ENCODE data around the gene WNK2.
A peak's percentile ranks its signal among the peaks of the same experiment; 100 is the strongest.

Gene WNK2

DNA sequence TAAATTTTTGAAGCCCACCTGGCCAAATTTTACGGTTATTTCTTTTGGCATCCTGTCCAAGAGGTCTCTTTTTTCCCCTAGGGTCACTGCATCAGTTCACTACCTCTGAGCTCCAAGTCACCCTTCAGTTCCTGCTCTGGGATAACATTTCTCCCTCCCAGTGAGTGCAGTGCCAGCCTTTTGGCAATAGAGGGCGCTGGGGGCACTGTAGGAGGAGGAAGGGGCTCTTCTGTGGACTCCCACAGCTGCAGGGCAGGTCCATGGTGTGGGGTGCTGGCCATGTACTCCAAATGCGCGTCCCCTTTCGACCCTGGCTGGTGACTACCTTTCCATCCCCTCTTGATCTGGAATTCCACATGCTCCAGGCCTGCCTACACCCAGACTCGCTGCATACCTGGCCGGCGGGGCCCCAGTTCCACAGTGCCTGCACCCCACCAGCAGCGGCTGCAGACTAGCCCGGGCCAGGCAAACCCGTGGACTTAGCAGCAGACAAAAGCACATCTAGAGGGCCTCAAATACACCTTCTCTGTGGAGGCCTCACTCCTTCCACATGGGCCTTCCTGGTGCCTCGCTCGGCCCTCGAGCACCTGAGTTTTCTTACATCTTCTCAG is 29.5 kb upstream of the WNK2 start:
- no peak for DNase-seq (ENCODE audit: low read depth)
- TF ChIP-seq, protein P1, sequence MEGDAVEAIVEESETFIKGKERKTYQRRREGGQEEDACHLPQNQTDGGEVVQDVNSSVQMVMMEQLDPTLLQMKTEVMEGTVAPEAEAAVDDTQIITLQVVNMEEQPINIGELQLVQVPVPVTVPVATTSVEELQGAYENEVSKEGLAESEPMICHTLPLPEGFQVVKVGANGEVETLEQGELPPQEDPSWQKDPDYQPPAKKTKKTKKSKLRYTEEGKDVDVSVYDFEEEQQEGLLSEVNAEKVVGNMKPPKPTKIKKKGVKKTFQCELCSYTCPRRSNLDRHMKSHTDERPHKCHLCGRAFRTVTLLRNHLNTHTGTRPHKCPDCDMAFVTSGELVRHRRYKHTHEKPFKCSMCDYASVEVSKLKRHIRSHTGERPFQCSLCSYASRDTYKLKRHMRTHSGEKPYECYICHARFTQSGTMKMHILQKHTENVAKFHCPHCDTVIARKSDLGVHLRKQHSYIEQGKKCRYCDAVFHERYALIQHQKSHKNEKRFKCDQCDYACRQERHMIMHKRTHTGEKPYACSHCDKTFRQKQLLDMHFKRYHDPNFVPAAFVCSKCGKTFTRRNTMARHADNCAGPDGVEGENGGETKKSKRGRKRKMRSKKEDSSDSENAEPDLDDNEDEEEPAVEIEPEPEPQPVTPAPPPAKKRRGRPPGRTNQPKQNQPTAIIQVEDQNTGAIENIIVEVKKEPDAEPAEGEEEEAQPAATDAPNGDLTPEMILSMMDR (IDR thresholded peaks at IDR 0.05; ENCODE audit: control insufficient read depth, insufficient read depth, low read depth, low read length, missing control alignments) = peak; percentile 53

DNA sequence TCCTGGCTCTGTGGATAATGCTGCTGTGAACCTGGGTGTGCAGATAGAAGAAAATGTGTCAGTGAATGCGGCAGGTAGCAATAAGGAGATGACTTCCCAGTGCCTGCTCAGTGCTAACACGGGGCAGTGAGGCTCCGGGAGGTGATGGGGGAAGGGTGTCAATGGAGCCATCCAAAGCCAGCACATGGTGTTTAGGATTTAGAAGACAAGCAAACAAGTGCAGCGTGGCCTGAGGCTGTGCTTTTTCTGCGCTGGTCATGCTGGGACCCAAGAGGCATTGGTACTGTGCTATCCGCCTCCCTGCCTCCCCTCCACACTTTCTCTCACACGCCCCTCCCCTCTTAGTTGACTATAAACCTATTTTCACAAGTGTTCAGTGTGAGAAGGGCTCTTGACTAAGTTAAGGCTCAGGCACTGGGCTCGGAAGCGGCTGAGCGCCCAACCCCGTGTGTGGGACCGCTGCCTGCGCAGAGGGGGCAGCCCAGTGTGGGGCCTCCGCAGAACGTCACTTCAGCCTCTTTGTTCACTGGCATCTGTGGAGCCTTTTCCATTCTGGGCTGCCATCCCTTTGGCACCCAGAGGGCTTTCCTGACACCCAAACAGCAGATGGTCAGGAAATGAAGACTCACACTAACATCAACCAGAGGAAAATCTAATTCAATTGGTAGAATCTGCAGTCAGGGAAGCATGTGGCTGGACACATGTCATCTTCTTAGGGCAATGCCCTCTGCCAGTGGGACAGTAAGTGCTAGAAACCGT is 28.0 kb upstream of the WNK2 start:
- TF ChIP-seq, protein P1 (IDR thresholded peaks at IDR 0.05; ENCODE audit: control insufficient read depth, insufficient read depth, low read depth, low read length, missing control alignments) = no peak
- DNase-seq (ENCODE audit: low read depth) = no peak
- H3K4me3 ChIP-seq (ENCODE audit: control insufficient read depth, low read depth, low read length) = no peak overlapping the region

More for the DNA sequence above, 29.5 kb upstream of the WNK2 start:
- no peak overlapping the region for H3K4me3 ChIP-seq (ENCODE audit: control insufficient read depth, low read depth, low read length)

DNA sequence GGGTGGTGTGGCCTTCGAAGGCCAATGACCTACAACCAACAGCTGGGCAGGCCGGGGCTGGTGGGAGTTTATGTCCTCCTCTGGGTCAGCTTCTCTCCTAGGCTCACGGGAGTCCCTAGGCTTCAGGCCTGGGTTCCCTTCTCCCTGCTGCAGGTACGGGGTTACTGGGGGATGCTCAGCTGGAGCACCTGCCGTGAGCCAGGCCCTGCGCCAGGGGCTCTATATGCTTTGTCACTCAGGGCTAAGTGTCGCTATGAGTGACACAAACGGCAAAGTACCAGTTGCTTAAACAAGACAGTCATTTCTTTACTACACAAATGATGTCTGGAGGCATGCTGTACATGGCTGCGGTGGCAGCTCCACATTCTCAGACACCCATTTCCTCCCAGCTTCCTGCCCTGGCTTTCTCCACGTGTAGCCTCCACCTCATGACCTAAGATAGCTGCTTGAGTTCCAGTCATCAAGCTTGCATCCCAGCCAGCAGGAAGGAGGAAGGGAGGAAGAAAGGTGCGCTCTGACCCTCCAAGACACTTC is 27.4 kb upstream of the WNK2 start:
- no peak for DNase-seq (ENCODE audit: low read depth)
- no peak overlapping the region for H3K4me3 ChIP-seq (ENCODE audit: control insufficient read depth, low read depth, low read length)
- TF ChIP-seq, protein P1 (IDR thresholded peaks at IDR 0.05; ENCODE audit: control insufficient read depth, insufficient read depth, low read depth, low read length, missing control alignments) = no peak

DNA sequence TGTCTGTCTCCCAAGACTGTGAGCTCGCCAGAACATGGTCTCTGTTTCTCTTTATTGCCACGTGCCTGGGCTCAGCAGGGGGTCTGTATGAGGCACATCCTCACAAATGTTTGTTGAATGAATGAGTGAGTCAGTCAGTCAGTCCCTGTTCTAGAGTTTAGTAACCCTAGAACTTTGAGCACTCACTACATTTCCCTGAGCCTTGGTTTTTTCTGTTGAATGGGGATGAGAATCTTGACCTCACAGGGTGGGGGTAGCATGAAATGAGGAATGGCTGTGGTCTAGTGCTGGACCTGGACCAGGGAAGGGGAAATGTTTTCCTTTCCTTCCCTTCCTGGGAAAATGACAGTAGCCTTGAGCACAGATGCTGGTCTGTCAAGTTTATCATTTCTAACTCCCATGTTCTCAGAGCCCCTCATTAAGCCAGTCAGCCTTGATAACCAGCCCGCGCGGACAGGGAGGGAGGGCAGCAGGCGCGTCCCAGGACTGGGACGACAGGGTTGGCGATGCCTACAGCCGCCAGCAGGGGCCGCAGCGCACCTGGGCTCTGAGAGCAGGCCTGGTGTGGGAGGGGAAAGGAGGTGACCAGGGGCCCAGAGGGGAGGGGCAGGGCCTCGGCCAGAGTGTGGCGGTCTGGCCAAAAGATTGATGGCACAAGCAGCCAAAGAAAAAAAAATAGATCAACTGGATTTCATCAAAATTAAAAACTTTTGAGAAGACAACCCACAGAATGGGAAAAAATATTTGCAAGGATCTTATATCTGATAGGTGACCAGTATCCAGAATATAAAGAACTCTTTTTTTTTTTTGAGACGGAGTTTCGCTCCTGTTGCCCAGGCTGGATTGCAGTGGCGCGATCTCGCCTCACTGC is 24.1 kb upstream of the WNK2 start:
- TF ChIP-seq, protein P1 (IDR thresholded peaks at IDR 0.05; ENCODE audit: control insufficient read depth, insufficient read depth, low read depth, low read length, missing control alignments) = peak; percentile 97
- peak; percentile 20 for DNase-seq (ENCODE audit: low read depth)
- no peak overlapping the region for H3K4me3 ChIP-seq (ENCODE audit: control insufficient read depth, low read depth, low read length)

DNA sequence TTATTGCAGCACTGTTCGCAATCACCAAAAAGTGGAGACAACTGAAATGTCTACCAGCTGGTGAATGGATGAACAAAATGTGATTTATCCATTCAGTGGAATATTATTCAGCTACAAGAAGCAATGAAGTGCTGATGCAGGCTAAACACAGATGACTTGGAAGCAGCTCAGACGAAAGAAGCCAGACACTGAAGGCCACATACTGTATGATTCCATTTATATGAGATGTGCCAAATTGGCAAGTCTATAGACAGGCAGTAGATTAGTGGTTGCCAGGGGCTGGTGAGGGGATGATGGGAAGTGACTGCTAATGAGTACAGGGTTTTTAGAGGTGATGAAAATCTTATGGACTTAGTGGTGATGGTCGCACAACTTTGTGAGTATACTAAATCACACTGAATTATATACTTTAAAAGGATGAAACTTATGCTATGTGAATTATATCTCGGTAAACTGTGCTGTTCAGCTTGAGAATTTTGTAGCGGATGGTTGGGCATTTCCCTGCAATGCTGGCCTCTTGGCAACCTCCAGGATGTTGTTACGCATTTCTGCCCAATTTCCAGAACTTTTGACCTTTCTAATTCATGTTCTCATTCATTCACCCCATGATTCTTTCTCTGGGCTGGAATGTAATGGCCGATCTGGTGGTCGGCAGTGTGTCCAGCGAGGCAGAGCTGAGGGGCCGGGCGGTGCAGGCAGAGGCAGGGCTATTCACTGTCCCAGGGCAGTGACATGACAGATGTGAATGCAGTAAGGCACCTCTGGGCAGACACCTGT is 22.0 kb upstream of the WNK2 start:
- TF ChIP-seq, protein P1 (IDR thresholded peaks at IDR 0.05; ENCODE audit: control insufficient read depth, insufficient read depth, low read depth, low read length, missing control alignments) = no peak
- no peak overlapping the region for H3K4me3 ChIP-seq (ENCODE audit: control insufficient read depth, low read depth, low read length)
- DNase-seq (ENCODE audit: low read depth) = no peak

DNA sequence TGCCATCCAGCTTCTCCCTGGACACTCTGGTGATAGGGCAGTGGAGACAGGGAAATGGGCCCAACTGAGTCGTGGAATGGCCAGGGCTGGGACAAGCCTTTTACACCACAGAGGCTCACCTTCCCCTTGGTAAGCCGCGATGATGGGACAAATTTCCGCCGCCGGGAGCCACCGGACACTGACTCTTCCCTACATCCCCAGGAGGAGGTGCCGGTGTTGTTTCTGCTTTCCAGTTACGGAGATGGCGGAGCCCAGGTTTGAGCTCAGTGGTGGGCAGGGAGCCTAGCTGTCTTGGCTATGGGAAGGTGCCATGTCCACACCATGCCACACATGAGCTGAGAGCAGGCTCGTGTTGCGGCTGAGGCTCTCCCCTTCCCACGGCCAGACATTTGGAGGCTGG is 19.9 kb upstream of the WNK2 start:
- no peak overlapping the region for H3K4me3 ChIP-seq (ENCODE audit: control insufficient read depth, low read depth, low read length)
- TF ChIP-seq, protein P1 (IDR thresholded peaks at IDR 0.05; ENCODE audit: control insufficient read depth, insufficient read depth, low read depth, low read length, missing control alignments) = no peak
- no peak for DNase-seq (ENCODE audit: low read depth)

All from AG09309 (cell line).